Dermis microvascular lymphatic vessel endothelial cell (primary cell): Measurements from ENCODE around the gene HTR4. TPM values are rescaled to one million over a fixed set of nuclear protein-coding genes. Genes with fewer than 3 reads are reported as not detected.
A peak's percentile ranks its signal among the peaks of the same experiment; 100 is the strongest.
"Not testable (repeated sequence)": the region's sequence is repeated elsewhere in the genome, so short reads cannot be mapped to it uniquely, and the experiment has no call there.

ENCODE experiments used
- DNase-seq, 2 donors: peaks; one replicate each; pipeline versions ENCODE4 v3.0.0 to v3.0.0-alpha.2; 2010; ENCODE audit warnings: low read depth in 2 of 2
- total RNA-seq: library from RNA; depleted of rRNA; stranded (reverse); fragments of >200 nt; gene quantifications from 2 replicates; pipeline ENCODE4 v1.2.1, GENCODE V29; 2014

The HTR4 gene
- not detected in 2 replicates for total RNA-seq

GRCh38 chr5:148653836-148654781 lies at the start of gene HTR4:
TSS of gene HTR4 (minus strand) at chr5:148654527. CDS start at chr5:148637014, 17,513 bp downstream.
- DNase-seq, result no peak

GRCh38 chr5:148702019-148702596 lies 47.8 kb upstream of the HTR4 start:
- DNase-seq, result no peak

GRCh38 chr5:148699028-148699427 lies 44.7 kb upstream of the HTR4 start:
- DNase-seq, result no peak

GRCh38 chr5:148697809-148698196 lies 43.5 kb upstream of the HTR4 start:
- no peak for DNase-seq

- no peak for DNase-seq
Observed at GRCh38 chr5:148697180-148697808, 43.0 kb upstream of the HTR4 start.

GRCh38 chr5:148696187-148697036 lies 42.1 kb upstream of the HTR4 start:
- DNase-seq, result no peak

GRCh38 chr5:148690945-148691344 lies 36.6 kb upstream of the HTR4 start:
- no peak for DNase-seq

GRCh38 chr5:148688787-148689186 lies 34.5 kb upstream of the HTR4 start:
- DNase-seq, result no peak

- DNase-seq, result no peak
Observed at GRCh38 chr5:148687871-148688270, 33.5 kb upstream of the HTR4 start.

- DNase-seq, result peak; percentile 9 to 63
Observed at GRCh38 chr5:148687427-148687826, 33.1 kb upstream of the HTR4 start.

- no peak for DNase-seq
Observed at GRCh38 chr5:148686660-148687059, 32.3 kb upstream of the HTR4 start.

GRCh38 chr5:148685520-148686134 lies 31.3 kb upstream of the HTR4 start:
- DNase-seq, result no peak

- DNase-seq, result no peak
Observed at GRCh38 chr5:148684528-148684927, 30.2 kb upstream of the HTR4 start.

- DNase-seq, result no peak
Observed at GRCh38 chr5:148683651-148684050, 29.3 kb upstream of the HTR4 start.

GRCh38 chr5:148682058-148683026 lies 28.0 kb upstream of the HTR4 start:
- no peak for DNase-seq

- no peak for DNase-seq
Observed at GRCh38 chr5:148681157-148682057, 27.1 kb upstream of the HTR4 start.

GRCh38 chr5:148673704-148674103 lies 19.4 kb upstream of the HTR4 start:
- not testable (repeated sequence) for DNase-seq

GRCh38 chr5:148666353-148666752 lies 12.0 kb upstream of the HTR4 start:
- no peak for DNase-seq

- DNase-seq, result no peak
Observed at GRCh38 chr5:148665431-148665830, 11.1 kb upstream of the HTR4 start.
